GM19452 (cell line): ENCODE results near the gene GALNT8.
"Not testable (repeated sequence)": the region's sequence is repeated elsewhere in the genome, so short reads cannot be mapped to it uniquely, and the experiment has no call there.

Source experiments
- ATAC-seq: cut with Tn5 transposase; IDR thresholded peaks from one replicate; pipeline ENCODE4 v1.9.1; 2021; ENCODE audit not compliant: unreplicated experiment

The GALNT8 gene

DNA sequence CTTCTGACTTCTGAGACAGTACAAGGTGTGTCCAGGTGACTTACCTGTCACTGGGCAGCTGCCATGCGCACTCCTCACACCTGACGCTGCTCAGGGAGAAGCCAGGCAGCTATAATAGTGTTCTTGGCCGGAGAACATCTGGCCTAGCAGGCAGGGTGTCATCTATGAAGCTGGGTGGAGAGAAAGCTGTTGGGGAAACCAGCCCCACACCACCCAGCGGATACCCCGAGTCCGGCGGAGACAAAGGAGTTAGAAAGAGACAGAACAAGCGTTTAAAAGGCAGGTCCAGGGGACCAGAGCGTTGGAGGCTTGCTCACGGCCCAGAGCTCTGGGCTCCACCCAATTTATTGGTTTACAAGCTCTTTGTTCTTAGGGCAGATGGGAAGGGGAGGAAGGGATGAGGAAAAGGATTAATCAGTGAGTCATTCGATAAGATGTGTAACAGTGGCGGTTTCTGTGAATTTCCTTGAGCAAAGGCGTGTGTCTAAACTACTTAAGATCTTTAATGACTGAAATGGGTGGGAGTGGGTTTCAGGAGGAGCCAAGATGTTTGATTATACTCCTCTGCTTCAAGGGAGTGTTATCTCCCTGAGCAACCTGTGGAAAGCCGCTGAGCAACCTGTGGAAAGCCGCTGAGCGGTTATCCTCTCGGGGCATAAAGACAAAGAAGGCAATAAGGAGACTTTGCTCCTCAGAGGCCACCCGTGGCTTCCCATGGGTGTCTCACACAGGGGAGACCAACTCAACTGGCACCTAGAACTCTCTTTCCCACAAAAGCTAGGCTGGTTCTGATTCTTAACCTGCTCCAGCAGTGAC is at the start of gene GALNT8:
Gene GALNT8 (plus strand): TSS at position 580 of the 816 bp plus-strand sequence. CDS start 278 bp downstream, outside the sequence.
- ATAC-seq: no peak

DNA sequence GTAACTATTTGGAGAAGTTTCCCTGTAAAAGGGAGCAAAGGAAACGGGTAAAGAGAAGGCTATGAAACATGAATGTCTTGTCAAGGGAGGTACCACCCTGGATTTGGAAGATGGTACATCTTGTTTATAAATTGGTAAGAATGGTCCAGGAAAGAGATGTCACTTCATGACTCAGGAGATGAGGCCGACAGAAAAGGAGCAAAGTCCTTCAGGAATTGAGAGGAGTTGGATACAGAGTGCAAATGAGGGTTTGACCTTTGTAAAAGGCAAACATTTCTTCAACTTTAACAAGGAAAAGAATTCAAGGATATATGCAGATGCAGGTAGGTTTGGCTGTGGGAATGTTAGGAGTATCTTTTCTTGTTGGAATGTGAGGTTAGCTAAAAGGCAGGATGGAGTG is 40.5 kb upstream of the GALNT8 start:
- no peak for ATAC-seq

DNA sequence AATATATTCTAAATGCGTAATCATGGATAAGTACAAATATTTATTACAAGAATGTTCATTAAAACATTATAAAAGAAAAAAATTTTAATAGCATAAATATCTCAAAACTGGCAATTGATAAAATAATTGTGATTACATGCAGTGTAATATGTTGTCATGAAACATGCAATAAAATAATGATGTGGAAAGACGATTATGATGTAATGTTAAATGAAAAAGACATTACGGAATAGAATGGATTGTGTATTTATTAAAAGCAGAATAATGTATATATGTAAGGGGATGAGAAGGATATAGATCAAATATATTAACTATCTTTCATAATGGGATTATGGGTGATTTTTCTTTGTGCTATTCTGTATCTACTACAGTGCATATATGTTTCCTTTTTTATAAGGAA is 38.5 kb upstream of the GALNT8 start:
- no peak for ATAC-seq

DNA sequence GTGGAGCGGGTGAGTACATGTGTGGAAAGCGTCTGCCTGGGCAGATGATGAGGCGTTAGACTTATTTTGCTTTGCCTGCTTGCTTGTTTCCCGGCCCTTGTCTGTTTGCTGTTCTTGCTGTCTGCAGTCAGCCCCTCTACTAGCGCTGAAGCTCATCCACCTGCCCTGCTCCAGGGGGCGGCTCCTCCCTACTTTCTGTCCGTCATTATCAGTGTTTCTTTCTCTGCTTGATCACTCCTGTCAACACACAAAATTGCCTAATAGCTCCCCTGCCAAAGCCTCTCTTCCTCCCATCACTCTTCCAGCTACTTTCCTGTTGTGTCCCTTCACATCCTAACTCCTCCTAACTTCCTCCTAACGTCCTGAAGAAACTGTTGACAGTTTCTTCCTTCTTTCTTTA is 34.9 kb upstream of the GALNT8 start:
- no peak for ATAC-seq

- ATAC-seq: no peak
These were observed 29.4 kb upstream of the GALNT8 start for GRCh38 chr12:4690760-4691159.

- no peak for ATAC-seq
These were observed 19.6 kb upstream of the GALNT8 start for GRCh38 chr12:4700621-4701026.

DNA sequence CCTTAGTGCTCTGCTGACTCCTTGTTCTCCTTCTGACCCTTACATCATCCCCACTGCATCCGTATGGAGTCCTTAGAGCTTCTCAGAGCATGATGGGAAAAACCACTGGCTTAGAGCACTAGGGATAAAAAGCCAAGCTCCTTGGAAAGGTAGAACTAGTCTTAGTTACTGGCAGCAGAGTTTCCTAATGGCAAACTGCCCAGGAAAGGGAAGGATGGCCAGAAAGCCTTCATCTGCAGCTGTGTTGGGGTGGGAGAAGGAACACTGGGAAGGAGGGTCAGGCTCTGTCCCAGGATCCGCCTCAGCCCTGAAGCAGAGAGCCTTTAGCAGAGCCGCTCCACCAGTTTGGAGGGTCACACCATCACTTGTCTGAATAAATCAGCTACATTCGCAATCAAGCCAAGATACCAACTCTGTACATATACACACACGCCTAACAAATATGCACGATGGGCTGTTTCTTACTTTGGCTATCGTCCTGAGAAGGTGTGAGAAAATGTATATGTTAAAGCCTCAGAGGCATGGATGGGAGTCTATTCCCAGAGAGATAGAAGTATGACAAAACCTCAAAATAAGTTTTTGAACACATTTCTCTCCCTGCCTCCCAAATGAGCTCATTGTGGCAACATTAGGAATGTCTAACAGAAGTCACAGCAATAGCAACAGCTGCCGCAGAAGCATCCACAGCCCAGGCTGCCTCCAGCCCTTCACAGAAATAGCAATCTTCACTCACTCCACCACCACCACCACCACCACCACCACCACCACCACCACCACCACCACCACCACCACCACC is 18.6 kb upstream of the GALNT8 start:
- no peak for ATAC-seq

- ATAC-seq: no peak
These were observed 16.5 kb upstream of the GALNT8 start for GRCh38 chr12:4703676-4704075.

DNA sequence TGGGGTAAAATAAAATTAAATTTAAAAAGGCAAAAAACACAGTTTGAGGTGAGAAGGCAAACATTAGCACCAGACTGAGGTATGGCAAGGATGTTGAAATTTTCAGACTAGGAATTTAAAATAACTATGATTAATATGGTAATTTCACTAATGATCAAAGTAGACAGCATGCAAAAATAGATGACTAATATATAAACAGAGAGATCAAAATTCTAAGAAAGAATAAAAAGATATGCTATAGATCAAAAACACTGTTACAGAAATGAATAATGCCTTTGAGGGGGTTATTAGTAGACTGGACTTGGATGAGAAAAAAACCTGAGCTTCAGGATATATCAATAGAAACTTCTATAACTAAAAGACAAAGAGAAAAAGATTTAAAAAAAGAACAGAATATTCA is 14.4 kb upstream of the GALNT8 start:
- ATAC-seq: no peak

GRCh38 chr12:4707306-4707705 is 12.9 kb upstream of the GALNT8 start:
- ATAC-seq: no peak

GRCh38 chr12:4710113-4710512 is 10.1 kb upstream of the GALNT8 start:
- no peak for ATAC-seq

DNA sequence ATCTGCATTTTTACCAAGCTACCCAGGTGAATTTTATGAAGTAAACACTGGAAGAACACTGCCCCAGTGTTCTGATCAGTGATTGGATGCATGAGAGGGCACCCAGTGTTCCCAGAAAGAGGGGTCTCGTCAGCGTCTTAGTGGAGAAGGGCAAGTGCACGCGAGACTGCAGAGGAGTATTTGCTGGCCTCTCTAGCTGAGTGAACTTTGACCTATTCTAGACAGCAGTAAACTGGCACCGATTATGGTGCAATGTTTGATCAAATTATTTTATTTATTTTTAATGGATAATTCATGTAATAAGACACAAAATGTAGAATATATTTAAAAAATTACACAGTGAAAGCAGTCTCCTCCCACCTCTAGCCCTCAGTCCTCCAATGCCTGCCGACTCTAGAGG is 5.3 kb upstream of the GALNT8 start:
- no peak for ATAC-seq

DNA sequence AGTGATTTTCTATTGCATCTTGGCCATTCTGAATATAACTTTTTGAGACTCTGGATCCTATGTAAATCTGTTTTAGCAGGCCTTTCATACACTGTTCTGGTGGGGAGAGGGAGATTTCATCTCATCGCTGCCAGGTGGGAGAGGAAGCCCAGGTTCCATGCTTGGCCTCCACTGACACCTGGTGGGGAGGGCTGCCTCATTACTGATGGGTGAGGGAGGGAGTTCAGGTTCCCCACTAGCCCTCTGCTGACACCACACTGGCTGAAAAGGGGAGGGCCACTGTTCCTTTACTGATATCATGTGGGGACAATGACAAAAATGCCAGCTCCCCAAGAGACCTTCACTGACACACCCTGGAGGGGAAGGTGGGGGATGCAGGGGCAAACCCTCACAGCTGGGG is 2.4 kb upstream of the GALNT8 start:
- no peak for ATAC-seq

DNA sequence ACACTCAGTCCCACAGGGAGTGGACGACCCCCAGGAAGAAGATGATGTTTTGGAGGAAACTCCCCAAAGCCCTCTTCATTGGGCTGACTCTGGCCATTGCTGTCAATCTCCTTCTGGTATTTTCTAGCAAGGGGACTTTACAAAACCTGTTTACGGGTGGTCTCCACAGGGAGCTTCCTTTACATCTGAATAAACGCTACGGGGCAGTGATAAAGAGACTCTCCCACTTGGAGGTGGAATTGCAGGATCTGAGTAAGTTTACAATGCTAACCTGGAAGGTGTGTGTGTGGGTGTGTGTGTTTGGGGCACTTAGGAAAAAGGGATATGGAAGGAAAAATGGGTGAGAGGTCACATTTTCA is 416 bp downstream of the GALNT8 start:
- no peak for ATAC-seq

- not testable (repeated sequence) for ATAC-seq
These were observed 1.4 kb downstream of the GALNT8 start for GRCh38 chr12:4721587-4721986.

DNA sequence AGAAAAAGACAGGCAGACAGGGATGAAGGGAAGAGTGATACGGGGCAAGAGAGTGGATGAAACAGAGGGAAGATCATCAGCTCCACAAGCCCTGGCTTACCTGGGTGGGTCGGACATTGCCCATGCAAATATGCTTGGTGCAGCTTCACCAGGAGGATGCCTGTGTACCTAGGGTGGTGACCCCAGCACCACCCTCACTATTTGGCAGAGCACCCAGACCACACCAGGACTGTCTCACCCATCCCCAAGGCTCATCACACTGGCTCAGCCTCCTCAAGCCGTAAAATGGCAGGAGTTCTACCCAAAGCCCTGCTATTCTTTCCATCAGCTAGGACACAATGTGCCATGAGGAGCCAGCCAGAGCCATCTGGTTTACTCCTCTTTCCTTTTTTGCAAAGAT is 3.0 kb downstream of the GALNT8 start:
- no peak for ATAC-seq

- ATAC-seq: no peak
These were observed 4.9 kb downstream of the GALNT8 start for GRCh38 chr12:4725057-4725456.

GRCh38 chr12:4734625-4735340 is 14.6 kb downstream of the GALNT8 start:
- no peak for ATAC-seq

- no peak for ATAC-seq
These were observed 15.9 kb downstream of the GALNT8 start for GRCh38 chr12:4736091-4736490.

GRCh38 chr12:4738541-4738940 is 18.3 kb downstream of the GALNT8 start:
- ATAC-seq: no peak

DNA sequence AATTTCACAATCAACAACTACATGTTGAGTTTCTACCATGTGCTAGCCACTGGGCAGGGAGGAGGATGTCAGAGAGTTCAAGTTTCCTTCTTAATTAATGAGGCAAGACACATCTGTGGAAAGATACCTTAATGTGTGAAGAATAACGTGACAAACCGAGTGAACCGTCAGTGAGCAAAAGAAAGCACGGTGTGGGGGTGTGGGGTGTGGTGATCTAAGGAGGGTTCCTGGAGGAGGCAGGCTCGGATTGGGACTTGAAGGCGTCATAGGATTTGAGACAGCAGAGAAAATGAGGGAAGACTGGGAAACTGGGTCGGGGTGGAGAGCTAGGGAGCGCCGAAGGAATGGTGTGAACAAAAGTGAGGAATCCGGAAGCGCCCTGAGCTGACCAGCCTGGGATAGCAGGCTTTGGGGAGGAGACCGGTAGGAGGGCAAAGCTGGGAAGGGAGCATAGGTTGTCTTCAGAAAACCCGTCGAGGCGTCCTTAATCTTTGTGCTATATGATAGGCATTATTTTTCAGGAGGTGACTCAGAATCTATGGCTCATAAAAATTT is 22.3 kb downstream of the GALNT8 start:
- ATAC-seq: no peak
